T-helper 9 cell (primary cell): Measurements from ENCODE around the gene RPL7L1.
"Not testable (repeated sequence)": the region's sequence is repeated elsewhere in the genome, so short reads cannot be mapped to it uniquely, and the experiment has no call there.

Source experiments
- DNase-seq: peaks from one replicate; pipeline ENCODE4 v3.0.0-alpha.2; 2020
- total RNA-seq, 2 donors: gene quantifications; one replicate each; lab custom pipeline; 2026; lab: John Stamatoyannopoulos, UW

Gene RPL7L1
- total RNA-seq = 60.3 to 225 reads per million in 2 donors

DNA sequence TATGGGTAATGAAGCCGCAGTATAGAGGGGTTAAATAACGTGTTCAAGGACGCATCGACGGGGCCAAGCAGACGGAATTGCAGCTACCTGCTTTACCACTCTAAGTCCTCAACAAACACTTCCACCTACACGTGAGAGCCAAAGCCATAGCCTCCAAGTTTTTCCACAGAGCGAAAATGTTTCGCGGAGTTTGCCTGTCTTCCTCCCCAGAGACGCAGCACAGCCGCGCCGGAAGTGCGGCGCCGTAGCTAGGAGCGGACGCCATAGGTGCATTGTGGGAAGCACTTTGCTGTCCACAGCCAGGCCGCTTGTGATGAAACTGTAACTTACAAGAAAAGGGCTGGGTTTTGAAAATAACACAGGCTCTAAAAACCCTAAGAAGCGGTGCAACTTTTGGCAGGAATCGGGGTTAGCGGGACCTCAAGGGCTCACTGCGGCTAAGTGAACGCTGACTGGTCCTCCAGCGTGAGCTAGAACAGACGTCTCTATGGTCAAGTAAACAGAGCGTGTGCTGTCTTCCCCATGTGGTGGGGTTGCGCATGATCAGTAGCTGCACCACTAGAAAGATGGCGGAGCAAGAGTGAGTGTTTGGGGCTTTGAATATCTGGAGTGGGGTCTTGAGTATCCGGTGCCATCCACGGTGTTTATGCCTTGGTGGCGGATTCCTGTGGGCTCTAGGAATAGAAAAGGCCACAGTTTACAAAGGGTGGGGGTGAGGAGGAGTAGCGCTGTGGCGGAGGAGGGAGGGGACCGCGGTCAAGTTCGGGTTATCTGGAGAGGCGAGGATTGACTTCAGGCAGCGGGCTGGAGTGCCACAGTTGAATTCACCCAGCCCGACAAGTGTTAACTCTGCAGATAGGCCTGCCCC is at the start of gene RPL7L1:
TSS of gene RPL7L1 (plus strand) at position 245 of the 868 bp plus-strand sequence. CDS start at position 540, 295 bp downstream.
- peak; percentile 66 for DNase-seq

DNA sequence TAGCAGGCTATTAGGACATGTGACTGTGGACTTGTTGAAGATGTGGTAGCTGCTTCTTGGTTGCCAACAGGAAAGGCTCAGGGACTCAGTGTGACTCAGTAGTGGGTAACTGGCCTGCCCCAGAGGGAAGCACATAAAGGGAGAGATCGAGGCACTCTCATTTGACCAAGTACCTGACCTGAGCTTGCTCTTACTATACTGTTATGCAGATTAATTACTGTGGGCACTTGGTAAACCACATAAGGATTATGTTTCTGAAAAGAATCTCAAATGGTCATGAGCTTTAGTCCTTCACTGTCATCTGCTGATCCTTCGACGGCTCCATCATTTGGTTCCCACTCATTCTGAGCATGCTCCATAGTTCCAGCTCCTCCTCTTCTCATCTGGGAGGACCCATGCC is 48.2 kb upstream of the RPL7L1 start:
- no peak for DNase-seq

DNA sequence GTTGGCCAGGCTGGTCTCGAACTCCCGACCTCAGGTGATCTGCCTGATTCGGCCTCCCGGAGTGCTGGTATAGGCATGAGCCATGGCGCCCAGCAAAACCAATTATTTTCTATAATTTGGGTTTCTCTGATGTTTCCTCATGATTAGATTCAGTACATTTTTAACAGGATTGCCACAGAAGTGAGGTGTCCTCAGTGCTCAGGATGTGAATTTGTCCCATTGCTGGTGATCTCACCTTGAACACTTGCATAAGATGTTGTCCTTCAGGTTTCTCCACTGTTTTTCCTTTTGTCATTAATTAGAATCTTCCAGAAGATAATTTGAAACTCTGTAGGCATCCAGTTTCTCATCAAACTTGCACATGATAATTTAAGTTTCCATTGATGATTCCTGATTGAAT is 45.4 kb upstream of the RPL7L1 start:
- DNase-seq = no peak

DNA sequence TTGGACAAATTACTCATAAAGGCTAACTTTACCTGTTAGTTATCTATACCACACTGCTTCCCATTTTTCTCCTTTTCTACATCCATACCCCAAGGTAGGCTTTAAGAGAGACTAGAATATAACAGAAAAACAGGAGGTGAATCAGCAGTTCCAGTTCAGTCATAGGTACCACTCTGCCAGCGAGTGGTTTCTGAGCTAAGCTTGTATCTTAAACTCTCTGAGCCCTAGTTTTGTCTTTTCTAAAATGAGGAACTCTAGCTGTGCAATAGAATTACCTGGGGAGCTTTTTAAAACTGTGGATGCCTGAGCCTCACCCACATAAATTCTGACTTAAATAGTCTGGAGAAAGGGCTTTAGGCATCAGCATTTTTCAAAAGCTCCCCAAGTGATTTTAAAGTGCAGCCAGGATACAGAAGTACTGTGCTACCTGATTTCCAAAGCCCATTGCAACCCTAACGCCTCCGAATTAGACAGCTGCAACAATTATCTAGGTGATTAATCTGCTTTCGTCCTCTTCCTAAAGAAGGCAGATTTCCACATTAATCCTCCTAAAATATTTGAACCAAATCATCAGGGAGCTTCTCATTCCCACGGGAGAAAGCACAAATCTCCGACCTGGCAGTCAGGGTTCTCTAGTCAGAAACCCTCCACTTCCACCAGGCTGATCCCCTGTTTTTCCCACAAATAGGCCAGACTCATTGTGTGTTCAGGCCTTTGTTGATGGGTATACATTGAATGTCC is 37.4 kb upstream of the RPL7L1 start:
- no peak for DNase-seq

DNA sequence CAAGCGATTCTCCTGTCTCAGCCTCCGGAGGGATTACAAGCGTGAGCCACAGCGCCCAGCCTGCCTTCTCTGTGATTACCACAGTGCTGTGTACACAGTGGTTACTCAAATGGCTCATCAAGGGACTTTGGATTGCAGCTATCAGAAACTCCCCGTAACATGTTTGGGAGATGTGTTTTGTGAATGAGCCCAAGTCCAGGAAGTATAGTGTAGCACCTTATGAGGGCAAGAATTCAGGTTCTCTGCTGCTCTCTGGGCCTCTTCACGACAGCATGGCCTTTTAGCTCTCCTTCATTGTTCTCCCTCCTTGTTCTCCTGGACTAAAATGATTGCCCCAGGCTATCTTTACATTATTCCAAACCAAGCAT is 34.1 kb upstream of the RPL7L1 start:
- no peak for DNase-seq

DNA sequence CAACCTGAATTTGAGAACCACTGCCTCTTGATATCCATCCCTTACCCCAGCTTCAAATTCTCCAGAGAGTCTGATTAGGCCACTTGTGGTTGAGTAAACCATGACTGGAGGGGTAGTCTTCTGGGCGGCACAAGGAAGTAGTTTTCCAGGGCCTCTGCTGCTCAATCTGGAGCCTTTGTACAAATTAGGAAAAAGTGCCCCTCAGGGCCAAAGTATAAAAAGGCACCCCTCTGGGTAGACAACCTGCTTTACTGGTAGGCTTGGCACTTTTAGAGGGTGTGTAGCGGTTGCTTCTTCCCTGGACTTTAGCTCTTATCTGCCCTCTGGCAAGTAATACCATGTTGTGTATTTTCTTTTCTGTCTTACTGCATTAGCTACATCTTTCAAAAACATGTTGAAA is 32.9 kb upstream of the RPL7L1 start:
- DNase-seq = no peak

DNA sequence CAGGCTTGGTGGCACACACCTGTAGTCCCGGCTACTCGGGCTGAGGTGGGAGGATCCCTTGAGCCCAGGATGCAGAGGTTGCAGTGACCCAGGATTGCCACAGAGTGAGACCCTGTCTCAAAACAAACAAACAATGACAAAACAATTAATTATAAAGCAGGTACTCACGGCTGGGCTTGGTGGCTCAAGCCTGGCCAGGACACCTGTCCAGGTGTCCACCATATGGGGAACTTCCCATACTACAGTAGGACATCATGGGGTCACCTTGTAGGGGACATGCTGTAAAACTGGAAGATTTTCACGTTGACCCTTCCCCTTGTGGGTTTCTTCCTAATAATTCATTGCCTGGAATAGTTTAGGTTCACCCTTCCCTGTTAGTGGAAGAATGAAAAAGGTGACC is 30.7 kb upstream of the RPL7L1 start:
- no peak for DNase-seq

DNA sequence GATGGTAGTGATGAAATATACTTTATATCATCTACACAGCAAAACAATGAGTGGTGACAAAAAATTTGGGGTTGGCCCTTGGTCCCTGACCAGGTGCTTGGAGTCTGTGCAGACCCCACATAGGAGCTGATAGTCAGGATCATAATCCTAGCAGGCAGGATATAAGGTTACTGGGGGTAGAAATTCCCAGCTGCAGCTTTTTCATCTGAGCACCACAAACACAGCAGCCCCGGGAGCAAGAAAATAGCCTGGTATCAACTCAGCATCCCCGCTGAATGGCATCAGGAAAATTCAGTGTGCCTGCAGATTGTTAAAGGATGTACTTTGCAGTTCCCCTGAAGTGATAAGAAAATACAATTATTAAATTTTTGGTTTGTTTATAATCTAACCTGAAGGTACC is 27.8 kb upstream of the RPL7L1 start:
- no peak for DNase-seq

DNA sequence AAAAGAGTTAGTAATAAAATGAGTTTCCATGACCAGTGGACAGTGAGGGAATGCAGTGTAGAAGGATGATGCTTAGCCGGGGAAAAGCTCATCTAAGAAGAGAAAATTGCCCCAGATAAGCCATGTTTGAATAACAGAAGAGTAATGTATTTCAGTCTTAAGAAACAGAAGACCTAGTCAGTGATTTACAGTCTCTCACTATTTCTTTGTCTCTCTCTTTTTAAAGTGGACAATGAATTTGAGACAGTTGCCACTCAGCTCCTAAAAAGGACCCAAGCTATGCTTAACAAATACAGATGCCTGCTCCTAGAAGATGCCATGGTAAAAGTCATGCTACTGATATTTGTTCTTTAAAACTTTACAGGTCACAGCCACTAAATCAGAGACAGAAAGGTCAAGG is 19.4 kb upstream of the RPL7L1 start:
- no peak for DNase-seq

DNA sequence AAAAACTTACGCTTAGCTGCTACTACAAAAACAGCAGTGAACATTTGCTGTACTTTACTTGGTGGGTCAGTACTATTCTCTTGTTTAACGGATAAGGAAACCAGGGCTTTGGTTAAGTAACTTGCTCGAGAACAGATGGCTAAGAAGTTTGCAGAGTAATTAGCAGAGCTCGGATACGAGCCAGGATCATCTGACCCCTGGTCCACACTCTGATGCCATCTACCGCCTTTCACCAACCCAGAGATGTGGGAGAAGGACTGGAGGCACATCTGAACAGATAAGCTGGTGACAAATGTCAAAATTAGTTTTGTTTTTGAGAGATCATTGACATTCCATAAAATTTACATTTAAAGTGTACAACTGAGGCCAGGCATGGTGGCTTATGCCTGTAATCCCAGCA is 18.9 kb upstream of the RPL7L1 start:
- no peak for DNase-seq

DNA sequence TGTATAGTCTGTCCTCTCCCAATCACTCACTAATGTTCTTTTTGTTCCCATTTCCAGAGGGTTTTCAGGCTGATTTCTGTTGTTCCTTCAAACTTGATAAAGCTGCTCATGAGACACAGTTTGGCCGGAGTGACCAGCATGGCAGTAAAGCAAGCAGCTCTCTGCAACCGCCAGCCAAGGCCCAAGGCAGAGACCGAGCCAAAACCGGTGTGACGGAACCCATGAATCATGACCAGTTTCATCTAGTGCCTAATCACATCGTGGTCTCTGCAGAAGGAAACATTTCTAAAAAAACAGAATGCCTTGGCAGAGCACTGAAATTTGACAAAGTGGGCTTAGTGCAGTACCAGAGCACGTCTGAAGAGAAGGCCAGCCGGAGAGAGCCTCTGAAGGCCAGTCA is 14.8 kb upstream of the RPL7L1 start:
- DNase-seq = no peak

DNA sequence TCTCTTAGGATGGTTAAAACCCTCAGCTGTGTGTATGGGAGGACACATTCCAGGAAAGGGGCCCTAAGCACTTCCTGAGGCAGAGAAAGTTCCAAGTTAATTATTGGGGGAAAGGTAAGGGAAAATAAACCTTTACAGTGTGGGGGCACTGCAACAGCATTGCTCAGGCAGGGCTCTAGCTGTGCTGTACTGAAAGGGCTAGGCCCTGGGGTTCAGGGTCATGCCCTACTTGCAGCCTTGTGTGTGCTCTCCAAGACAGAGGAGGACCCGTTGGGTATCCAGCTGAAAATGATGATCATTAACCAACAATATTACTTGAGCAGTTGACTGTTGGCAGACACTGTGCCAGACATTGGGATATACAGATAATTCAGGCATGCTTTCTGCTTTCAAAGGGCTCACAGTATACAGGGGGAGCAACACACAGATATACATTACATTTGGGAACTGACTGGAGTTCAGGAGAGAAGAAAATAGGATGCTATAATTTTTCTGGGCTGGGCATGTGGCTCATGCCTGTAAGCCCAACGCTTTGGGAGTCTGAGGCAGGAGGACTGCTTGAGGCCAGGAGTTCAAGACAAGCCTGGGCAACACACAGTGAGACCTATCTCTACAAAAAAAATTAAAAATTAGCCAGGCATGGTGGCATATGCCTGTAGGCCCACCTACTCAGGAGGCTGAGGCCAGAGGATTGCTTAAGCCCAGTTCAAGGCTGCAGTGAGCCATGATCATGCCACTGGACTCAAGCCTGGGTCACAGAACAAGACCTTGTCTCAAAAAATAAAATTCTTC is 9.1 kb upstream of the RPL7L1 start:
- DNase-seq = no peak

DNA sequence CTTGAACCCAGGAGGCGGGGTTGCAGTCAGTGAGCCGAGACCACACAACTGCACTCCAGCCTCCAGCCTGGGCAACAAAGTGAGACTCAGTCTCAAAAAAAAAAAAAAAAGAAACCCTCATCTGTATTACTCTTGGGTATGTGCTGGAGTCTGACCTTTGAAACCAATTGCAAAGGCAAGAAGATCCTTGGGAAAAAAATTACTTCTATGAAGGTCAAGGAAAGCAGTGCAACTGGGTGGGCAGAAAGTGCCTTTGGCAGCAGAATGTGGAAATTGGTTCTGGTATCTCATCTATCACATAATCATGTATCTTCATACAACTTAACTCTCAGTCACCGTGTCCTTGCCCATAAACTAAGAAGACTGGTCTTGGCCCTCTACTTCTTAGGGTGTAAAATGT is 7.7 kb upstream of the RPL7L1 start:
- DNase-seq = no peak

DNA sequence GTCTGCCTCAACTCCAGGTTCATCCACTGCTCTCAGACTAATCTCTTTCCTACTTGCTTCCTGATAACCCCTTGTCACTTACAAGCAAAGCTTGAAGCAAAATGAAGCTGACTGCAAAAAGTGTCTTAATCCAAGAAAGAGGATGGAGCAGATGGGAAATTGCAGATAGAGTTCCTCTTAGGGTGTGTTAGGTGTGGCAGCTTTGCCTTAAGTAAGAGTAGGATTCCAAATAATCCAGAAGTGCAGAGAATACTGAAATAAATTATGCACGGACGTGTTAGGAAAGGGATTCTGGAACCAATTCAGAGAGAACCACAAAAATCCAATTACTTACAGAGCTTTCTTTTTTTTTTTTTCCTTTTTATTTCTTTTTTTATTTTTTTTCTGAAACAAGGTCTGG is 6.1 kb upstream of the RPL7L1 start:
- no peak for DNase-seq

DNA sequence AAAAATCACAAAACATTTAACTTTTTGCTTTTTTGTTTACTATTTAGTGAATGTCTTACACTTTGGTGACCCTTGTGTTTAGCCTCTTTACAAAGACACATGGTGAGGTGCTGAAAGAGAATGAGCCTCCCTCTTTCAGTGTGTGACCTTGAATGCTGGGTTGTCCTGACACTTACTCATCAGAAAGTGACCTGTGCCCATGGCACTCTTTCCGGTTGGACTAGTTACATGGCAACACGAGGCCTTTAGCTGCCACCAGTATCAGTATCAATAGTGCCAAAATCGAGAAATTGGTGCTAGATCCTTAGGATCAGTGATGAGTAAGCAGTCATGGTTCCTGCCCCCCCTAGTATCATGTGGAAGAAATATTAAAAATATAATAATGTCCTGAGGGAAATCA is 1.7 kb upstream of the RPL7L1 start:
- DNase-seq = no peak

DNA sequence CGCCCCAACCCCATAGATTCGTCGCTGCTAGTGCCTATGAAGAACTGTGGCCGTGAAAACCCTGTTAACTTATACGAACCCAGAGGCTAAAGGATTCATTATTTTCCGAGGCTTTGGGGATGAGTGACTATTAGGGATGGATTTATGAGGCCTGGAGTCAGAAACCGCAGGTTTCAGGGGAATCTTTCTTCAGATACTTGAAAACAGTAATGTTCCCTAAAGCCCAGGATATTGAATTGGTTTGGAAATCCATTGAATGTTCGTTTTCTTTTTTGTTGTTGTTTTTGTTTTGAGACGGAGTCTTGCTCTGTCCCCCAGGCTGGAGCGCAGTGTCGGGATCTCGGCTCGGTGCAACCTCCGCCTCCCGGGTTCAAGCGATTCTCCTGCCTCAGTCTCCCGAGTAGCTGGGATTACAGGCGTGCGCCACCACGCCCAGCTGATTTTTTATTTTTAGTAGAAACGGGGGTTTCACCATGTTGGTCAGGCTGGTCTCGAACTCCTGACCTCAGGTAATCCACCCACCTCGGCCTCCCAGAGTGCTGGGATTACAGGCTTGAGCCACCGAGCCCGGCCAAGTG is 913 bp downstream of the RPL7L1 start:
- not testable (repeated sequence) for DNase-seq

DNA sequence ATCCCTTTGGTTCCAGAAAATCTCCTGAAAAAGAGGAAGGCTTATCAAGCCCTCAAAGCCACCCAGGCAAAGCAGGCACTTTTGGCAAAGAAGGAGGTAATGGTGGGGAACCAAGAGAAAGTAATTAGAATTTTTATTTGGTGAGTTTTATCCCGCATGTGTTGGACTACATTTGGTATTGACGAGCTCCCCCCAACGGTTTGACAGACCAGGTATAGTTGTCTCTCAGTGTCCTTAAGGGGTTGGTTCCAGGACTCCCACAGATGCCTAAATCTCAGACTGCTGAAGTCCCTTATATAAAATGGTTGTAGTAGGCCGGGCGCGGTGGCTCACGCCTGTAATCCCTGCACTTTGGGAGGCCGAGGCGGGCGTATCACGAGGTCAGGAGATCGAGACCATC is 1.5 kb downstream of the RPL7L1 start:
- DNase-seq = not testable (repeated sequence)

DNA sequence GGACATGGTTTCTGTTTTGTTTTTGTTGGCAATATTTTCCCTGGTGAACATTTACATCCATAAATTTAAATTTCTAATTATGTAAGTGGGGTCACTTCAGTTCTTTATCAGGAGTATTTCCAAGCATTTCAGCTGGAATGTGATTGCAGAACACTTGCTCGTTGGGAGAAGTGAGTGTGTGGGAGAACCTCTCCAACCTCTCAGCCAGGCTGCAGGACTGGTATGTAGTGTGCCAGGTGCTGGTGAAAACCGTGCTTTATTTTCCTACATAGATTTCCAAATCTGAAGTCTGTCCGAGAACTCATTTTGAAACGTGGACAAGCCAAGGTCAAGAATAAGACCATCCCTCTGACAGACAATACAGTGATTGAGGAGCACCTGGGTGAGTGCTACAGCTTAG is 6.3 kb downstream of the RPL7L1 start:
- DNase-seq = no peak

DNA sequence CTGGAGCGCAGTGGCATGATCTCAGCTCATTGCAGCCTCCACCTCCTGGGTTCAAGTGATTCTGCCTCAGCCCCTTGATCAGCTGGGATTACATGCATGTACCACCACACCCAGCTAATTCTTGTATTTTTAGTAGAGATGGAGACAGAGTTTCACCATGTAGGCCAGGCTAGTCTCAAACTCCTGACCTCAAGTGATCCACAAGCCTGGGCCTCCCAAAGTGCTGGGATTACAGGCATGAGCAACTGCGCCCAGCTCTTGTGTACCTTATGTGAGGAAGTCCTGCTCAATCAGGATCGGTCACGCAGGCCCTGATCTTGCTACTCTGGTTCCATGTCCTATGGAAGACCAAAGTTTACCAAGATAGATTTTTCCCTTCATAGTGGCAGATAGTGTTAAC is 8.8 kb downstream of the RPL7L1 start:
- DNase-seq = not testable (repeated sequence)

DNA sequence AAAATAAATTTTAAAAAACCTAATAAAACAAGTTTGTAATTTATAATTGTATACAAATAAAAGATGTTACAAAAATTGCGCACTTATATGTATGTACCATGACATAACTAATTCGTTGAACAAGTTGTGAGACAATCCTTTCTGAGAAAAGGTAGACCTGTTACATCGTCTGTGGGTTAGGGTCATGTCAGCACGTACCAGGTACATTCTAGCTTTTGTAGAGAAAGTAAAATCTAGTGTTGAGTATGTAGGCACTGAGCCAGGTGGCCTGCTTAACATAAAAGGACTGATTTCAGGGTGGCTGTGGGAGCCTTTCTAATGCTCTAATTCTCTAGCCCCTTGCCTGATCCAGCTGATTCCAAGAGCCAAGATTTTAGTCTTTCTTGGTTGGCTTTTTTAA is 10.4 kb downstream of the RPL7L1 start:
- no peak for DNase-seq

DNA sequence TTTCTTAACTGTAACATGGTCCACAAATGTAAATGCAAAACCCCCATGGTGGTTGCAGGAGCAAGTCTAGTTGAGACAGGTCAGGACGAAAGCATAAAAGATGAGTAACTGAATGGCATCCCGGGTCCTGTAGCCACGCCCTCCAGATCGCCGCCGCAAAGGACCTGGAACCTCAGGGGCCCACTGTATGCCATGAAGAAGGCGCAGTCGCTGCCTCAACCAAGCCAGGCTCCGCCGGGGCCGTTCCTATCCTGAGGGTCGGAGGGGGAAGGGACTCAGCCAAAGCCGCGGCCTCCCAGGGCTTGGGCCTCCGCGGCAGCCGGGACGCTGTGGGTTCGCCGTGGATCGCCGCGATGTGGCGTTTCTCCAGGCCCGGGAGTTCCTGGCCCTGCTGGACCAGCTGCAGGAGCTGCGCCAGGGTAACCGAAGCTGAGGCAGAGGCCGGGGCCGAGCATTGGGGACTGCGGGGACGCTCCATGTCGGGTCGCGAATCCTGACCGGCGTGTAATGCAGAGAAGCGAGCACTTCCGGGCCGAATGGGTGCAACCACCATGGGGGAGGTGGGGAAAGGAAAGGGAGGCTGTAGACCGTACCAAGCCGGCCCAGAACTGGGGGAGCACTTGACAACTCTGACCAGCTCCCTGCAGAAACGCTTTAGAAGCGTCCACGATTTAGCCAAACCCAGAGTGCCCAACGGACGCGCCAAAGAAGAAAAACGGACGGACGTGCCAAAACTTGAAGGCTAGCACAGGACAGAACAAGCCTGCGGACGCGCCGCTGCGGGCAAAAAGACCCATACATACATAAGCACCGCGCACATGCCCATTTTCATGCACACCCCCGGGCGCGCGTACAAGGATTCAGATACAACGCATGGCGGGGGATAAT is 11.1 kb downstream of the RPL7L1 start:
- peak; percentile 77 for DNase-seq

DNA sequence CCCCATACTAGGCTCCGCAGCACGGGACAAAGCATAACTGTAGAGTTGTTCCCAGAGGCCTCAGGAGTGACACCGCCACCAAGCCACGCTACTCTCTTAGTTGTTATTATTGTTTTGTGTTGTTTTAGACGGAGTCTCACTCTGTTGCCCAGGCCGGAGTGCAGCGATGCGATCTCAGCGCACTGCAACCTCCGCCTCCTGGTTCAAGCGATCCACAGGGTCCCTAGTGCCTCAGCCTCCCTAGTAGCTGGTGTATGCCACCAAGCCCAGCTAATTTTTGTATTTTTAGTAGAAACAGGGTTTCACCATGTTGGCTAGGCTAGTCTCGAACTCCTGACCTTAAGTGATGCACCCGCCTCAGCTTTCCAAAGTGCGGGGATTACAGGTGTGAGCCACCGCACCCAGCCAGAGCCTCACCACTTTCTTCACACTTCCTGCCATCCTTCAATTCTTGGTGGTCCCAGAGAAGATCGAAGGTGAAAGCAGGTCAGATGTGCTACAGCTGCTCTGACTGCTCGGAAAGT is 11.8 kb downstream of the RPL7L1 start:
- no peak for DNase-seq
